T-helper 1 cell (primary cell): ENCODE measurements around the gene CNTRL.

Source experiments
- DNase-seq, 5 donors: peaks; one replicate each; pipeline ENCODE4 v3.0.0-alpha.2; 2012 to 2020

CNTRL gene

GRCh38 chr9:121204121-121204520 lies 129.4 kb downstream of the CNTRL start:
- DNase-seq, result no peak

GRCh38 chr9:121204611-121205010 lies 129.9 kb downstream of the CNTRL start:
- DNase-seq, result no peak

DNA sequence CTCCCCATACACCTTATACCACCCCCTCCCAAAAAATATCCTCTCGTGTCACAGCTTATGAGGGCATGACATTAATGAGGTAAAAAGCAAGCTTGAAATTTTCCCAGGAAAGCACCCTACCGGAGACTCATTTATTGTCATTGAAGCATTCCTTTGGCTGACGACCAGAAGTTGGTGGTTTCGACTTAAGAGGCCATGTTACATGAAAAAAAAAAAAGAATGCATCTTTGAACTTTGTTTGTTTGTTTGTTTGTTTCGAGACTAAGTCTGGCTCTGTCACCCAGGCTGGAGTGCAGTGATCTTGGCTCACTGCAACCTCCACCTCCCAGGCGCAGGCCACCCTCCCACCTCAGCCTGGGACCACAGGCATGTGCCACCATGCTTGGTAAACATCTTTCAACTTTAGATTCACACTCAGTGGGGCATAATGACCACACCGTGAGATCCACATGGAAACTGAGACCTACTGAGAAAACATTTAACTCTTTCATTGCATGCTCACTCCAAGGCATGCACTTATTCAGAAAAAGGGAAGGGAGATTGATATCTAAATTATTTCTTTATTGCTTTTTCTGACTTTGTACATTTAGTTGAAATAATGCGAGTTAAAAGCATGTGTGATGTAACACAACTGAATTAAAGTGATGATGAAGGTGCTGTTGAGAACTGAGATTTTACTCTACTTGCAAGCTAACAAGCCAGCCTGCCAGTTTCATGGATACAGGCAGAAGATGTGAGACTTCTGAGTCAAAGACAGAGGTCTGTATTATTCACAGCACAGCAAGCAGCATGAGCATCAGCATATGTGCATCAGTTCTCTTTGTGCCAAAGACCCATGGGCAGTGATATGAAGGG lies 132.0 kb downstream of the CNTRL start:
- peak in 1 of 5 donors; percentile 62 for DNase-seq

DNA sequence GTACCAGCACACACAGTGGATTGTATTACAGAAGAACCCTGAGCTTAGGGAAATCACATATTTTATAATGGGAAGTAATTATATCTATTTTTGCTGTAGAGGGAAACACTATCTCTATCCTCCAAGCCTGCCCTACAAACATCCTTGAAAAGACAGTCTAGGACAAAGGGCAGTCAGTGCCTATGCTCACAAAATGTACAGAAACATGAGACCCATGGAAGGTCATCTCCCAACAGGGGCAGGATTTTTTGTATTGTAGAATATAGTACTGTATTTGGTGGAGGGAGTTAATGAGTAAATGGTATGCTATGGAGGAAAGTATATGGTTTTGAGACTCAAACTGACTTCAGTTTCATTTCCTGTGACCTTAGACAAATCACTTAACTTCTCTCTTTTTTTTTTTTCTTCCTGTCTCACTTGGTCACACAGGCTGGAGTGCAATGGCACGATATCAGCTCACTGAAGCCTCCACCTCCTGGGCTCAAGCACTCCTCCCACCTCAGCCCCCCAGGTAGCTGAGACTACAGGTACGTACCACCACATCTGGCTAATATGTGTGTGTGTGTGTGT lies 132.7 kb downstream of the CNTRL start:
- DNase-seq, result peak in 1 of 5 donors; percentile 72

DNA sequence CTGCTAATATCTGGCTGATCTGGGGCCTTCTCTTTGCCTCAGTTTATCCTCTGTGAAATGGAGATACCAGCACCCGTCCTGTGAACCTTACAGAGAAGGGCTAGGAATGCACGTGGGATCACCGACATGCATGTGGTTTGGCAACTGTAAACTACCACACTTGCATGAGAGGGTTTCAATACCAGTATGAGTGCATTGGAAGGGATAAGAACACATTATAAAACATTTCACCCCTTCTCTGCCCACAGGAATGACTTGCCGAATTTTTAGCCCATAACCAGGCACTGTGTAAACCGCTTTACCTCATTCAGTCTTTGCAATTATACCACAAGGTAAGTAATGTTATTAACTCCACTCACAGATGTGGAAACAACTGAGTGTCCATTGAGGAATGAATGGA lies 135.8 kb downstream of the CNTRL start:
- no peak for DNase-seq

GRCh38 chr9:121213136-121213806 lies 138.5 kb downstream of the CNTRL start:
- DNase-seq, result peak; percentile 22 to 63 (median 46)

DNA sequence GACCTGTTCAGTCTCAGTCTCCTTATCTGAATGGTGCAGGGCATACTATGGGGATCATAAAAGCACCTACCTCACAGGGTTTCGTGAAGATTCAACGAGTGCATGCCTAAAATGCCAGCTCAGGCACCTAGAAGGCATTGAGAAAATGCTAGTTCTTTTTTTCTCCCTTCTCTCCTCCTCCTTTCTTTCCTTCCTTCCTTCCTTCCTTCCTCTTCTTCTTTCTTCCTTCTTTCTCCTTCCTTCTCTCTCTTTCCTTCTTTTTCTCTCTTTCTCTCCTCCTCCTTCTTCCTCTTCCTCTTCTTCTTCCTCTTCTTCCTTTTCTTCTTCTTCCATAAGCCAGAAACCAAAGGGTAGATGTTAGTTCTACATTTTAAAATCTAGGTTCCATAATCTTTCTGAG lies 139.2 kb downstream of the CNTRL start:
- no peak for DNase-seq

- DNase-seq, result no peak
These were observed 141.6 kb downstream of the CNTRL start for GRCh38 chr9:121216271-121216805.

DNA sequence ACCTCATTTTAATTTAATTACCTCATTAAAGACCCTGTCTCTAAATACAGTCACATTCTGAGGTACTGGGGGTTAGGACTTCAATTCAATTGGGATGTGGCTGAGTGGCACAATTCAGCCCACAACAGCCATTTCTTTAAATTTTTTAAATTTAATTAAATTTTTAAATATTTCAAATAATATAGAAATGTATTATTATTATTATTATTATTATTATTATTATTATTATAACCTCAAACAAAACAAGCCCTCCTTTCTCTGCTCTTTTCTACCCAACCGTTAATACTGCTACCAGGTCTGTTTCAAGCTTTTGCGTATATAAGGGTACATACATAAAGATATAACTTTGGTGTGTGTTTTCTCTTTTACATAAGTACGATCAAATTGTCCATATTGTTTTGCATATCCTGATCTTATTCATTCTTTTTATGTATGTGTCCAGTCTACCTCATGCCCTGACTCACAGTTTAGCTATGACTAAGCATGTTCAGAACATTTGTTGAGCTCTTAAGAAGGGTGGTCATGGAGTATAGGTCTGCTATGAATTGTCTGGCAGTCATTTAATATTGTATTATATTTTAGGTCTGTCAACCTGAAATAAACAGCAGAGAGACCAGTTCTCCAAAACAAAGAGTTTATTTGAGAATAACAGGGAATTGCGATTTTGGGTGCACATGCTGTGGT lies 143.0 kb downstream of the CNTRL start:
- peak in 1 of 5 donors; percentile 40 for DNase-seq

DNA sequence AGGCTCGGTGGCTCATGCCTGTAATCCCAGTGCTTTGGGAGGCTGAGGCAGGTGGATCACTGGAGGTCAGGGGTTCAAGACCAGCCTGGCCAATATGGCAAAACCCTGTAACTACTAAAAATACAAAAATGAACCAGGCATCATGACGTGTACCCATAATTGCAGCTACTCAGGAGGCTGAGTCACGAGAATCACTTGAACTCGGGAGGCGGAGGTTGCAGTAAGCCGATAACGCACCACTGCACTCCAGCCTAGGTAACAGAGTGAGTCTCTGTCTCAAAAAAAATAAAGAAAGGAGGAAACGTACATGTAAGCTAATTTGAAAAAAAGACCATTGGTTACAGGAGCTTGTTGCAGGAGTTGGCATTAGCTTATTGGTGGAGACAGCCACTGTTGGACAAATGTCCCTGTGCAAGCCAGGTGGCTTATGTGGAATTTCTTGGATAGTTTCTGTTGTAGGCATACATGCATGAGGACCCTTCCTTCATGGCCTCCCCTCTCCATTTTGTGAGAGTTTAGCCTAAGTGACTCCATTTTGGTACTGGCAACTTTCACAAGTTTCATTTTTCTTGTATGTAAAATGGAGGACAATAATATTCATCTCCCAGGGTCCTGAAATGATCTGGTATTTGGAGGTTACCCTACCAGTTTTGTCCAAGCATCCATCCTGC lies 143.7 kb downstream of the CNTRL start:
- no peak for DNase-seq

DNA sequence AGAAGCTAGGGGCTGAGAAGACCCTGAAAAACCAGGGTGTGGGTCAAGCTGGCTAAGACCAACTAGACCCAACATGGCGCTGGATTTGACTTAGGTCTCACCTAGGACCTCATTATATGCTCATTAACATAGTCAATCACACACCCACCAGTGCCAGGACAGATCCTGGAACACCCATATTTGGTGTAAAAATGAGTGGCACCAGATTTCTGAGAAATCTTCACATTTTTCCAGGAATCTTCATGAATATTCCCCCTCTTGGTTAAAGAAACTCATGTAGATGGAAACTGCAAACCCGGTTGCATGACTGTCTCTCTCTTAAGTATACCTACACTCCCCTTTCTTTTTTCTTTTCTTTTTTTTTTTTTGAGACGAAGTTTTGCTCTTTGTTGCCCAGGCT lies 144.8 kb downstream of the CNTRL start:
- no peak for DNase-seq

- no peak for DNase-seq
These were observed 146.4 kb downstream of the CNTRL start for GRCh38 chr9:121220996-121221663.

DNA sequence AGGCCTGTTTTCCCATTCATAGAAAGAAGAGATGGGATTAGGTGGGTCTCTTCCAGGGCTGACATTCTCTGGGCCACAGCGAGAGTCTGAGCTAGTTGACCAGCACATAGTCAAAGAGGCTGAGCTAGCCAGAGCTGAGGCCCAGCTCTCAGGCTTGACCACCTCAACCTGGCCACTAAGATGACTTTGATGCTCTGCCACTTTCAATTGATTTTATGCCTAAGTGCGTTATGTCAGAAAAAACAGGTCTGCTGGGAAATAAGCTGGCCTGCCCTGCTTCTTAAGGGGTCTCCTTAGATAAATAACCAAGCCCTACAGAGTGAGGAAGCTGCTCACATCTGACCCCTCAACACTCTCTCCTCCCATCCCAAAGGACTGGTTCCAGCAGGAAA lies 146.9 kb downstream of the CNTRL start:
- DNase-seq, result no peak

- DNase-seq, result no peak
These were observed 147.9 kb downstream of the CNTRL start for GRCh38 chr9:121222524-121223171.

DNA sequence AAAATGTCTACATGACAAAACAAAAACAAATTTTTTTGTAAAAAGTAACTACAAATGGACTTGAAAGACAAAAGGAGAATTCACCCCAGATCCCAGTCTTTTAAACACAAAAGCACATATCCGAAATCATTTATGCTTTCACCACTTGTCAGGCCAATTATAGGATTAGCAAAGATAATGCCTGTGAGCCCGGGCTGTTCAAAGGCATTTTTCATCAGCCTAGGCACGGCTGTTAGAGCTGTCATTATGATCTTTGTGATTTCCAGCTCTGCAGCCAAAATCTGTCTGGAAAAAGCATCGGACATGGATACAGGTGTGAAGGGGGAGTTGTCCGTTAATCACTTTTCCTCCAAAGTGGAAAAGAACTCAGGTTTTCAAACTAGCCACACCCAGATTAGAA lies 150.5 kb downstream of the CNTRL start:
- no peak for DNase-seq

DNA sequence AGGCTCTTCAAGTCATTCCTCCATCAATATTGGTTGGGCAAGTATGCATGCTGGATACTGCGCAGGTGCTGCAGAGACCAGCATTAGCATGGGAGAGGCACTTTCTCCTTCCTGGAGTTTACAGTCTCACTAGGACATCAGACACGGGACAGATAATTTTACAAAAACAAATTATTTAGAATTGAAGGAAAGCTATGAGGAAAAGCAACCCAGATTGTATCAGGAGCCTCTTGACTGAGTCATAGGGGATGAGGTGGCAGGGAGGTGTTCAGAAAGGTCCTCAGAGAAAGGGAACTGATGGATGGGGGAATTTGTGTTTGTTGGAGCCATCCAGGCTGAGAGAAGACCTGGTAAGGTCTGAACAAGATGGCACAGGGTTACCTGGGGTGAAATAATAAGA lies 151.4 kb downstream of the CNTRL start:
- no peak for DNase-seq
